Epithelial cell of proximal tubule (primary cell): ENCODE measurements around the gene PRAF2. TPM values are rescaled to one million over a fixed set of nuclear protein-coding genes. Genes with fewer than 3 reads are reported as not detected.
A peak's percentile ranks its signal among the peaks of the same experiment; 100 is the strongest.

ENCODE experiments used
- DNase-seq: peaks from one replicate; pipeline ENCODE4 v3.0.0-alpha.2; 2011; ENCODE audit warnings: low read depth
- H3K4me3 ChIP-seq: 2 replicates; pipeline ENCODE4 v1.5.1; 2011; ENCODE audit warnings: low read depth, mild to moderate bottlenecking, low read length
- CTCF ChIP-seq: conservative IDR thresholded peaks from 2 replicates; pipeline ENCODE4 v1.5.1; 2012; ENCODE audit warnings: low read depth, mild to moderate bottlenecking, low read length
- total RNA-seq: library from RNA; depleted of rRNA; stranded (reverse); fragments of >200 nt; gene quantifications from 2 replicates; pipeline ENCODE4 v1.2.3, GENCODE V29; 2015

Gene PRAF2
- total RNA-seq, 1 donor from 2014 or later = 16.7 TPM

GRCh38 chrX:49061490-49061889, 12.3 kb downstream of the PRAF2 start:
- H3K4me3 ChIP-seq = no peak overlapping the region
- DNase-seq = no peak
- TF ChIP-seq CTCF = no peak

- H3K4me3 ChIP-seq = no peak overlapping the region
- TF ChIP-seq CTCF = no peak
- DNase-seq = no peak
These were observed 12.9 kb downstream of the PRAF2 start for GRCh38 chrX:49060914-49061313.

GRCh38 chrX:49059681-49060085, 14.1 kb downstream of the PRAF2 start:
- DNase-seq = no peak
- peak overlapping the region; percentile 73 for H3K4me3 ChIP-seq
- TF ChIP-seq CTCF = no peak

GRCh38 chrX:49059201-49059600, 14.6 kb downstream of the PRAF2 start:
- DNase-seq = no peak
- no peak for TF ChIP-seq CTCF
- H3K4me3 ChIP-seq = peak overlapping the region; percentile 73

GRCh38 chrX:49058794-49059193, 15.0 kb downstream of the PRAF2 start, which contains the start of gene CCDC120:
CCDC120 (plus strand) TSS chrX:49058999; CDS start chrX:49062042, 3,043 bp downstream.
- DNase-seq = no peak
- no peak for TF ChIP-seq CTCF
- peak within 1 kb of the TSS; percentile 73 for H3K4me3 ChIP-seq

GRCh38 chrX:49054073-49054762, 19.6 kb downstream of the PRAF2 start:
- no peak for TF ChIP-seq CTCF
- no peak for DNase-seq
- H3K4me3 ChIP-seq = peak overlapping the region; percentile 59

- no peak for TF ChIP-seq CTCF
These were observed 20.4 kb downstream of the PRAF2 start for GRCh38 chrX:49053223-49054072.

More at GRCh38 chrX:49053223-49054072, 20.4 kb downstream of the PRAF2 start:
- H3K4me3 ChIP-seq = peak overlapping the region; percentile 59
- no peak for DNase-seq
